Nephron progenitor cell (in vitro differentiated cells): Measurements from ENCODE around the gene UBE2M.
"Not testable (repeated sequence)": the region's sequence is repeated elsewhere in the genome, so short reads cannot be mapped to it uniquely, and the experiment has no call there.

Source experiments
- DNase-seq: peaks from one replicate; pipeline ENCODE4 v3.0.0; 2021
- H3K27ac Mint-ChIP-seq: 2 replicates; pipeline ENCODE4 v1.8.0; 2021; ENCODE audit warnings: mild to moderate bottlenecking, moderate library complexity, mixed read lengths
- H3K27me3 Mint-ChIP-seq: 2 replicates; pipeline ENCODE4 v1.8.0; 2021; ENCODE audit warnings: mild to moderate bottlenecking, low read depth, mixed read lengths; ENCODE audit not compliant: poor library complexity
- H3K36me3 Mint-ChIP-seq: 2 replicates; pipeline ENCODE4 v1.8.0; 2021; ENCODE audit warnings: low read depth, mixed read lengths
- H3K4me1 Mint-ChIP-seq: 2 replicates; pipeline ENCODE4 v1.8.0; 2021; ENCODE audit warnings: mixed read lengths
- H3K4me3 Mint-ChIP-seq: 2 replicates; pipeline ENCODE4 v1.8.0; 2021; ENCODE audit warnings: mild to moderate bottlenecking, moderate library complexity, mixed read lengths
- H3K9me3 Mint-ChIP-seq: 2 replicates; pipeline ENCODE4 v1.8.0; 2021; ENCODE audit warnings: mild to moderate bottlenecking, moderate library complexity, mixed read lengths
- CTCF ChIP-seq: fragments of 200-600 bp; sonication (generic); IDR thresholded peaks from 2 replicates; pipeline ENCODE4 v1.5.0; 2021; ENCODE audit warnings: antibody characterized with exemption

UBE2M gene

DNA sequence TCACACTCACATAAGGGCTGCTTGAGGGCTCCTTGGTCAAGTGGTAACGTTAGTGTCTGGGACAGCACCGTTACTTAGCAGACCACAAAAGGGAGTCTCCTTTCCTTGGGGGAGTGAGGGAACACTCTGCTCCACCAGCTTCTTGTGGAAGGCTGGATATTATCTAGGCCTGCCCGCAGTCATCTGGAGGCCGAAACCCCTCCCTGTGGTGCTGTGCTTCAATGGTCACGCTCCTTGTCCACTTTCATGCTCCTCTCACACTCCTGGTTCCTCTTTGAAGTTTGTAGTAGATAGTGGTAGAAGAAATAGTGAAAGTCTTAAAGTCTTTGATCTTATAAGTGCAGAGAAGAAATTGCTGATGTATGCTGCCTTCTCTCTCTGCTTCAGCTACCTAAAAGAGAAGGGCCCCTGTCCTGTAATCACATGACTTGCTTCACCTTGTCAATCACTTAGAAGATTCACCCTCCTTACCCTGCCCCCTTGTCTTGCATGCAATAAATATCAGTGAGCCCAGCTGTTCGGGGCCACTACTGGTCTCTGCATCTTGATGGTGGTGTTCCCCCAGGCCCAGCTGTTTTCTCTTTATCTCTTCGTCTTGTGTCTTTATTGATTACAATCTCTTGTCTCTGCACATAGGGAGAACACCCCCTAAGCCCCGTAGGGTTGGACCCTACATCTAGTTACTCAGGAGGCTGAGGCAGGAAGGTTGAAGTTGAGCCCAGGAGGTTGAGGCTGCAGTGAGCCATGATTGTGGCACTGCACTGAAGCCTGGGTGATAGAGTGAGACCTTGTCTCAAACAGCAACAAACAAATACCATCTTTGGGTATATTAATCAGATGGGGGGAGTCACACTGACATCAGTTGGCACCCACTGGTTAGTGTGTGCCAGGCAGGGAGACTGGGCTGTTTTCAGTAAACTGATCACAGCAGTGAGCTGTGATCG, 26.4 kb upstream of the UBE2M start:
- DNase-seq, result no peak
- peak overlapping the region; percentile 18 for H3K4me3 Mint-ChIP-seq
- peak overlapping the region; percentile 88 for H3K27ac Mint-ChIP-seq
- H3K27me3 Mint-ChIP-seq, result peaks cover 5% of the 10 kb centered on the region
- H3K4me1 Mint-ChIP-seq, result peaks cover 38% of the 10 kb centered on the region
- TF ChIP-seq CTCF, result no peak
- no peaks in the 10 kb centered on the region for H3K9me3 Mint-ChIP-seq
- H3K36me3 Mint-ChIP-seq, result peaks cover 17% of the 10 kb centered on the region

- Mint-ChIP-seq H3K27me3 (peaks cover 5% of the 10 kb centered on the region), H3K4me3 (no peak overlapping the region), H3K9me3 (no peaks in the 10 kb centered on the region), H3K27ac (no peak overlapping the region), H3K36me3 (peaks cover 17% of the 10 kb centered on the region), H3K4me1 (peaks cover 56% of the 10 kb centered on the region)
- no peak for DNase-seq
- no peak for TF ChIP-seq CTCF
Observed at GRCh38 chr19:58582985-58583384, 24.6 kb upstream of the UBE2M start.

DNA sequence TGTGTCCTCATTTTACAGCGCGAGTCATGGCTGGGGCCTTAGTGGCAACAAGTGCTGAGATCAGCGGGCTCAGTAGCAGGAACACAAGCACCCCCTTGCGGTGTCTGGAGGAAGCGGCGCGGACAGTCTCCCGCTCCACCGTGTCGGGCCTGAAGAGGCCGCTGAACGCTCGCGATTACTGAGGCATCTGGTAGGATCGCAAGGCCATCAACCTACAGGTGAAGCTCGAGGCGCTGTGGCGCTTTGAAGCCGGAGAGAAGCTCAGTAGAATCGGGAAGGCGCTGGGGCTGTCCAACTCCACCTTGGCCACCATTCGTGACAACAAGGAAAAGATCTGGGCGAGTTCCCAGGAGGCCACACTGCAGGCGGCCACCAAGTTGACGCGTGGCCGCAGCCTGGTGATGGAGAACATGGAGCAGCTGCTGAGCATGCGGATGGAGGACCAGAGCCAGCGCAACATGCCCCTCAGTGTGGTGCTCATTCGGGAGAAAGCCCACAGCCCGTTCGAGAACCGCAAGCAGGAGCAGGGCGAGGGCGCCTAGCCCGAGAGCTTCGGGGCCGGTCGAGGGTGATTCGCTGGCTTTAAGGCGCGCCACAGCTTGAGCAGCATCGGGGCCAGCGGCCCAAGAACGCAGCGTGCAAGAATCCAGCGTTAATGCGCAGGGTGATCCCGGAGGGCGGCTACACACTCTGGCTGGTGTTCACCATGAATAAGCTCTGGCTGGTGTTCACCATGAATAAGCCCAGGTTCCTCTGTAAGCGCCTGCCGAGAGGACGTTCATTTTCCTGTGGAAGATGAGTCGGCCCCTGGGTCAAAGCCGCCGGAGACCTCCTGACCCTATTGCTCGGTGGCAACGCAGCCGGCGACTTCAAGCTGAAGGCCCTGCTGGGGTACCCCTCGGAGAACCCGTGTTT, 23.1 kb upstream of the UBE2M start:
- DNase-seq, result peak; percentile 91
- Mint-ChIP-seq H3K4me1 (peaks cover 63% of the 10 kb centered on the region), H3K4me3 (no peak overlapping the region), H3K27ac (peak overlapping the region; percentile 71), H3K9me3 (no peaks in the 10 kb centered on the region), H3K27me3 (peaks cover 5% of the 10 kb centered on the region), H3K36me3 (peaks cover 17% of the 10 kb centered on the region)
- peak; percentile 89 for TF ChIP-seq CTCF

DNA sequence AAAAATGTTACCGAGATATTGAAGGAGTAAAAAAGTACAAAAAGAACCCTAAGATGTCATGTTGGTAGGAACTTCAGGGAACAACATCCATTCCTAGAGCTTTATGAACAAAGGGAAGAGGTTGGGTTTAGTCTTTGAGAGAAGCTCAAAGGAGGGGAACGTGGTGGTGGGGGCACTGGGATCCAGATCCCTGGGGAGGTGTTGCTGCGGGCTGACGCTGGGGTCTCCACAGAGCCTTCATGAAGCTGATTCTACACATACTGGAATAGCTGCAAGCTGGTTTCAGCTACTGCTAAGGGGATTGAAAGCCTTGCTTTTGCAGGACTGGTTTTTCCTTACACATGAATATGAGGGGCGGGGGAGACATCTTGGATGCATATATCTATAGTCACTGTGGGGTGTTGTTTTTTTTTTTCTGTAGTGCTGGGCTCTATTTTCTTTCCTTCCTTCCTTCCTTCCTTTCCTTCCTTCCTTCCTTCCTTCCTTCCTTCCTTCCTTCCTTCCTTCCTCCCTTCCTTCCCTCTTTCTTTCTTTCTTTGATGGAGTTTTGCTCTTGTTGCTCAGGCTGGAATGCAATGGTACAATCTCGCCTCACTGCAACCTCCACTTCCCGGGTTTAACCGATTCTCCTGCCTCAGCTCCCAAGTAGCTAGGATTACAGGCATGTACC, 21.2 kb upstream of the UBE2M start:
- Mint-ChIP-seq H3K27ac (peak overlapping the region; percentile 59), H3K27me3 (peaks cover 5% of the 10 kb centered on the region), H3K9me3 (no peaks in the 10 kb centered on the region), H3K4me3 (peak overlapping the region; percentile 45), H3K36me3 (peaks cover 17% of the 10 kb centered on the region), H3K4me1 (peaks cover 61% of the 10 kb centered on the region)
- no peak for DNase-seq
- TF ChIP-seq CTCF, result no peak

DNA sequence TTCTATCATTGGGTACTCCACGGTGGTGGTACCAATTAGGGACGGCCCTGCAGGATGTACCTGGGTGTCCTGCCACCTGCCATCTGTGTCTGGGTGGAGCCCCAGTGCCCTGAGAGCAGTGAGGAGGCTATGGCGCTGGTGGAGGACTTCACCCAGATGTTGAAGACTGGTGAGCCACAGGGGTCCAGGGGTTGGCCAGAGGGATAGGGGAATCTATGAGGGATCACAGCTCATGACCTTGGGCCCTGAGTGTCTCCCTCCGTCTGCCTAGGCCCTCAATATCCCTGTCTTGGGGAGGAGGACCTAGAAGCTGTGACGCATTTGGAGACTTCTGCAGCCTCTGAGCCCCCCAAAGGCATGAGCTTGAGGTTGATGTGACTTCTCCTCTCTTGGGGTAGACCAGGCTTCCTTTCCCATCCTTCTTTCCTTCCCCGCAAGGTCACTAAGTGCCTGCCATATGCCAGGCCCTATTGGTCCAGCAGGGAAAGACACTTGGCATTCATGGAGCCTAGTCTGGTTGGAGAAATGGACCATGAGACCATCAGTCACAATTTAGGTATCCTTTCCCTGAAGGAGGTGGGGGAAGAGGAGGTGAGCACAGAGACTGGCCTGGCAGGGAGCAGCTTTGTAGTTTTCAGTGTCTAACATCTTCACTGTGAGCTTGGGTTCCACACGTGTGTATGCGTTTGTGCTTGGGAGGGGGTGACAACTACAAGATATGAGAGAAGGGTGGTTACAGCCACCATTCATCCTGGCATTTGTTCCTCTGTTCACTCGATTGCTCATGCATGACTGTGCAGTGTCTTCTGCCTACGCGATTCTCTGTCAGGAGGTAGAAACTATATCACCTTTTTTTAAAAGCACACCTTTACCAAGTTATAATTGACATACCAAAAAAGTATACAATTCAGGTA, 19.9 kb upstream of the UBE2M start:
- H3K4me3 Mint-ChIP-seq, result peak overlapping the region; percentile 35
- no peak for TF ChIP-seq CTCF
- H3K36me3 Mint-ChIP-seq, result peaks cover 17% of the 10 kb centered on the region
- no peaks in the 10 kb centered on the region for H3K9me3 Mint-ChIP-seq
- no peak for DNase-seq
- H3K4me1 Mint-ChIP-seq, result peaks cover 66% of the 10 kb centered on the region
- peak overlapping the region; percentile 73 for H3K27ac Mint-ChIP-seq
- H3K27me3 Mint-ChIP-seq, result peaks cover 9% of the 10 kb centered on the region

DNA sequence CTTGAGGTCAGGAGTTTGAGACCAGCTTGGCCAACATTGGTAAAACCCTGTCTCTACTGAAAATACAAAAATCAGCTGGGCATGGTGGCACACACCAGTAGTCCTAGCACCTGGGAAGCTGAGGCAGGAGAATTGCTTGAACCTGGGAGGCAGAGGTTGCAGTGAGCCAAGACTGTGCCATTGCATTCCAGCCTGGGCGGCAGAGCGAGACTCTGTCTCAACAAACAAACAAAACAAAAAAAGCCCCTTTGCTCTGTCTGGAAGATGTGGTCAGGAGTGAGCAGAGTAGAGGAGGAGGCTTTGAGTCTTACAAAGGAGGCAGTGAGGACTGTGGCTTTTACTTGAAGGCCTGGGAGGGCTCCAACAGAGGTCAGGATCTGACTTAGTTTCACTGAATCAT, 19.2 kb upstream of the UBE2M start:
- H3K27ac Mint-ChIP-seq, DNase-seq, H3K9me3 Mint-ChIP-seq, H3K36me3 Mint-ChIP-seq: not testable (repeated sequence)
- Mint-ChIP-seq H3K4me1 (peaks cover 63% of the 10 kb centered on the region), H3K27me3 (peaks cover 10% of the 10 kb centered on the region), H3K4me3 (peak overlapping the region; percentile 30)
